Endothelial cell of umbilical vein (primary cell): ENCODE data around the gene NATD1. TPM values are rescaled to one million over a fixed set of nuclear protein-coding genes. Genes with fewer than 3 reads are reported as not detected.

Experiments used
- BruUV-seq: library from RNA; stranded (reverse); fragments of 400-500 nt; replicated peaks from 2 replicates; lab custom pipeline; 2021; lab: Mats Ljungman, UMichigan
- CTCF ChIA-PET: fragments of 300-600, 350-600 bp; sonication (Branson Sonifier 250); formaldehyde crosslinking; loops from one replicate; lab custom pipeline; 2021; ENCODE audit warnings: antibody characterized with exemption, inconsistent platforms; lab: Charles Lee
- POLR2A ChIA-PET: fragments of 300-600, 350-600 bp; sonication (Branson Sonifier 250); formaldehyde crosslinking; loops from one replicate; lab custom pipeline; 2021; ENCODE audit warnings: antibody characterized with exemption, inconsistent platforms; lab: Charles Lee
- DNase-seq: peaks from one replicate; pipeline ENCODE4 v3.0.0-alpha.2; 2011; ENCODE audit warnings: low read depth, low spot score
- FAIRE-seq: peaks from 2 replicates; lab custom pipeline; 2011; peaks lifted over from hg19 to GRCh38; lab: Jason Lieb, UNC
- H2AFZ ChIP-seq: 2 replicates; pipeline ENCODE4 v1.6.0; 2012; ENCODE audit warnings: low read depth, low read length, control low read depth, inconsistent platforms
- H3K27ac ChIP-seq: 2 replicates; pipeline ENCODE4 v1.5.1; 2011; ENCODE audit warnings: low read depth, mild to moderate bottlenecking, control low read depth, low read length, moderate library complexity; ENCODE audit not compliant: insufficient read depth
- H3K27me3 ChIP-seq, 2 experiments: 2 replicates each; pipeline versions ENCODE4 v1.6.0 to v1.6.1; 2011; ENCODE audit warnings: low read length in 2 of 2, mixed read lengths in 1 of 2; ENCODE audit not compliant: control insufficient read depth in 2 of 2, insufficient read depth in 2 of 2
- H3K36me3 ChIP-seq, 2 experiments: 2 replicates in 1 of 2; 3 replicates in 1 of 2; pipeline ENCODE4 v1.5.1; 2011; ENCODE audit warnings: low read length in 2 of 2, mild to moderate bottlenecking in 1 of 2, moderate library complexity in 1 of 2; ENCODE audit not compliant: control insufficient read depth in 2 of 2, insufficient read depth in 2 of 2; ENCODE audit errors: extremely low read depth in 1 of 2
- H3K4me1 ChIP-seq: 3 replicates; pipeline ENCODE4 v1.5.1; 2011; ENCODE audit warnings: mild to moderate bottlenecking, low read length; ENCODE audit not compliant: control insufficient read depth, insufficient read depth; ENCODE audit errors: extremely low read depth
- H3K4me2 ChIP-seq: 2 replicates; pipeline ENCODE4 v1.6.1; 2011; ENCODE audit warnings: low read length, control low read depth, mixed read lengths; ENCODE audit not compliant: insufficient read depth
- H3K4me3 ChIP-seq, 3 experiments: fragments of 200-600 bp in 1 of 3; sonication (generic), shearing (Covaris generic) in 1 of 3; replicated peaks in 1 of 3; 2 replicates each; pipeline ENCODE4 v1.5.1; 2011 to 2016; ENCODE audit warnings: control low read depth in 3 of 3, low read length in 3 of 3, mild to moderate bottlenecking in 2 of 3, inconsistent platforms in 1 of 3, low read depth in 1 of 3, moderate library complexity in 1 of 3; ENCODE audit not compliant: insufficient read depth in 1 of 3
- H3K79me2 ChIP-seq: 2 replicates; pipeline ENCODE4 v1.6.0; 2012; ENCODE audit warnings: low read length, inconsistent platforms; ENCODE audit not compliant: control insufficient read depth, insufficient read depth
- H3K9ac ChIP-seq: replicated peaks from 2 replicates; pipeline ENCODE3; 2011; ENCODE audit warnings: low read length, control low read depth; ENCODE audit not compliant: insufficient read depth; ENCODE audit errors: extremely low read depth
- H3K9me1 ChIP-seq: replicated peaks from 3 replicates; pipeline ENCODE4 v1.6.0; 2011; ENCODE audit warnings: mild to moderate bottlenecking, low read length; ENCODE audit not compliant: control insufficient read depth, insufficient read depth; ENCODE audit errors: extremely low read depth
- H3K9me3 ChIP-seq: replicated peaks from 2 replicates; pipeline ENCODE4 v1.5.1; 2012; ENCODE audit warnings: low read length, inconsistent platforms; ENCODE audit not compliant: control insufficient read depth, insufficient read depth
- H4K20me1 ChIP-seq: replicated peaks from 2 replicates; pipeline ENCODE3; 2011; ENCODE audit warnings: mild to moderate bottlenecking, low read length; ENCODE audit not compliant: control insufficient read depth, insufficient read depth; ENCODE audit errors: extremely low read depth
- CTCF ChIP-seq, 2 donors: IDR thresholded peaks; 1 replicate in 1 of 2; 2 replicates in 1 of 2; pipeline ENCODE4 v1.5.1; 2011; ENCODE audit warnings: low read length in 2 of 2, mild to moderate bottlenecking in 2 of 2, moderate library complexity in 2 of 2, control low read depth in 1 of 2, inconsistent platforms in 1 of 2, low read depth in 1 of 2; ENCODE audit not compliant: insufficient read depth in 1 of 2; ENCODE audit errors: extremely low read depth in 1 of 2
- EZH2 ChIP-seq: IDR thresholded peaks from 2 replicates; pipeline ENCODE4 v1.6.1; 2012; ENCODE audit warnings: borderline replicate concordance, low read depth, mild to moderate bottlenecking, moderate library complexity, low read length, inconsistent platforms; ENCODE audit not compliant: severe bottlenecking
- FOS ChIP-seq: IDR thresholded peaks from 2 replicates; pipeline ENCODE4 v1.6.1; 2011; ENCODE audit warnings: mild to moderate bottlenecking, low read length, moderate library complexity, borderline replicate concordance; ENCODE audit not compliant: insufficient read depth
- GATA2 ChIP-seq: IDR thresholded peaks from 2 replicates; pipeline ENCODE4 v1.7.0; 2011; ENCODE audit warnings: low read depth, mild to moderate bottlenecking, moderate library complexity, mixed read lengths, low read length; ENCODE audit not compliant: insufficient read length, insufficient read depth
- JUN ChIP-seq: IDR thresholded peaks from 2 replicates; pipeline ENCODE4 v1.6.1; 2011; ENCODE audit warnings: borderline replicate concordance, low read depth; ENCODE audit not compliant: insufficient read length, insufficient read depth
- MAX ChIP-seq: IDR thresholded peaks from 2 replicates; pipeline ENCODE4 v1.6.1; 2011; ENCODE audit not compliant: insufficient read depth, insufficient read length
- MYC ChIP-seq: IDR thresholded peaks from one replicate; pipeline ENCODE4 v1.6.1; 2011; ENCODE audit warnings: mild to moderate bottlenecking, low read depth, low read length
- POLR2A ChIP-seq: IDR thresholded peaks from 2 replicates; pipeline ENCODE4 v1.6.1; 2012; ENCODE audit warnings: low read depth, mild to moderate bottlenecking, control low read depth, low read length
- POLR2AphosphoS5 ChIP-seq: IDR thresholded peaks from 2 replicates; pipeline ENCODE4 v1.6.1; 2012; ENCODE audit warnings: low read depth, mild to moderate bottlenecking, control low read depth, low read length, moderate library complexity; ENCODE audit not compliant: insufficient read depth
- dilution Hi-C: fragments of 300-500 bp; cut with MboI; formaldehyde crosslinking; loops from one replicate; pipeline ENCODE4 v1.15.0; 2019; ENCODE audit warnings: low sequenced_read_pairs; ENCODE audit not compliant: extremely low pct_ligation_motif_present
- intact Hi-C: fragments of 100-400 bp; cut with micrococcal nuclease; formaldehyde crosslinking; loops from one replicate; pipeline ENCODE4 v1.10.0; 2022
- polyA plus RNA-seq, 4 experiments: library from polyadenylated mRNA; depleted of rRNA in 3 of 4; stranded (reverse) in 3 of 4; unstranded in 1 of 4; fragments of >200 nt; gene quantifications; 2 replicates each; pipeline versions ENCODE4 v1.2.1 to v1.2.3, GENCODE V29; 2011 to 2012; ENCODE audit warnings: missing spikeins in 1 of 4
- total RNA-seq: library from RNA; stranded (reverse); gene quantifications from 2 replicates; pipeline ENCODE4 v1.2.3, GENCODE V29; 2021

NATD1 gene
- total and polyA plus RNA-seq, 2 donors (not counting 3 experiments of a cell fraction or from before 2014, with no cell fraction given), result 7.0 to 7.2 TPM

GRCh38 chr17:21298983-21299519 is 45.8 kb upstream of the NATD1 start:
- FAIRE-seq, result no peak
- CTCF ChIA-PET, result no interaction called here

More at GRCh38 chr17:21298983-21299519, 45.8 kb upstream of the NATD1 start:
- no peak overlapping the region for H3K4me2 ChIP-seq
- dilution Hi-C loops, result no loop called here
- H3K79me2 ChIP-seq, result peaks cover 6% of the 10 kb centered on the region
- intact Hi-C loops, result no loop called here
- no peak overlapping the region for H3K4me3 ChIP-seq
- H3K27ac ChIP-seq, result no peak overlapping the region
- H3K36me3 ChIP-seq, result peaks cover 4 to 25% of the 10 kb centered on the region in 2 experiments
- no peaks in the 10 kb centered on the region for H3K27me3 ChIP-seq
- no peaks in the 10 kb centered on the region for H3K4me1 ChIP-seq
- BruUV-seq, result no TSS peak
- no peaks in the 10 kb centered on the region for H4K20me1 ChIP-seq
- DNase-seq, result no peak
- POLR2A ChIA-PET, result interaction anchor here (1.4 kb wide), 1 partner anchor 13 kb away, joined by 5 read pairs; no protein-coding TSS in a partner anchor
- no peak for TF ChIP-seq FOS
- no peak for TF ChIP-seq POLR2A
- no peak for TF ChIP-seq MAX
- no peak for TF ChIP-seq MYC
- no peak for TF ChIP-seq EZH2
- no peak for TF ChIP-seq CTCF (IDR thresholded peaks at IDR 0.05; ENCODE audit: extremely low read depth in 1 of 2, insufficient read depth in 1 of 2, low read depth in 1 of 2, low read length in 2 of 2)
- no peak for TF ChIP-seq POLR2AphosphoS5
- no peak for TF ChIP-seq GATA2
- no peak for TF ChIP-seq JUN
- H3K9me3 ChIP-seq, result no peaks in the 10 kb centered on the region
- no peak overlapping the region for H2AFZ ChIP-seq
- H3K9ac ChIP-seq, result no peak overlapping the region
- no peaks in the 10 kb centered on the region for H3K9me1 ChIP-seq
